Vagina (tissue), 2 donors: ENCODE data around the gene STK16. TPM values are rescaled to one million over a fixed set of nuclear protein-coding genes. Genes with fewer than 3 reads are reported as not detected.

Source experiments
- DNase-seq, 2 donors: peaks; one replicate each; pipeline ENCODE4 v3.0.0-alpha.2; 2017; ENCODE audit errors: extremely low spot score in 2 of 2
- H3K27ac ChIP-seq: fragments of 200-600 bp; sonication (generic); one replicate; pipeline ENCODE4 v1.5.1; 2019
- H3K27me3 ChIP-seq: fragments of 200-600 bp; sonication (generic); one replicate; pipeline ENCODE4 v1.5.1; 2019
- H3K36me3 ChIP-seq, 2 donors: fragments of 200-600 bp; sonication (generic); one replicate each; pipeline ENCODE4 v1.5.1; 2017 to 2019
- H3K4me1 ChIP-seq: fragments of 200-600 bp; sonication (generic); one replicate; pipeline ENCODE4 v1.5.1; 2019
- H3K4me3 ChIP-seq, 2 donors: fragments of 200-600 bp; sonication (generic); 1 replicate in 1 of 2; 2 replicates in 1 of 2; pipeline ENCODE4 v1.5.1; 2016 to 2019
- H3K9me3 ChIP-seq: fragments of 200-600 bp; sonication (generic); one replicate; pipeline ENCODE4 v1.5.1; 2019
- CTCF ChIP-seq, 3 experiments: fragments of 450-650 bp in 2 of 3; fragments of 200-600 bp in 1 of 3; sonication (generic) in 1 of 3; IDR thresholded peaks; one replicate each; pipeline ENCODE4 v1.5.1; 2017 to 2019; ENCODE audit warnings: antibody characterized with exemption in 3 of 3, mild to moderate bottlenecking in 2 of 3, moderate library complexity in 2 of 3
- POLR2A ChIP-seq, 2 donors: fragments of 450-650 bp; IDR thresholded peaks; one replicate each; pipeline ENCODE4 v1.6.1; 2017; ENCODE audit warnings: antibody characterized with exemption in 2 of 2, mild to moderate bottlenecking in 2 of 2, moderate library complexity in 2 of 2
- POLR2AphosphoS5 ChIP-seq, 2 donors: sonication (generic); formaldehyde crosslinking; IDR thresholded peaks; one replicate each; pipeline ENCODE4 v1.9.0; 2017; ENCODE audit warnings: antibody characterized with exemption in 2 of 2, mild to moderate bottlenecking in 2 of 2, low read depth in 1 of 2; ENCODE audit not compliant: insufficient read depth in 1 of 2
- intact Hi-C: fragments of 100-400 bp; cut with DNase I; formaldehyde crosslinking; loops from one replicate; pipeline ENCODE4 v1.15.1; 2023
- total RNA-seq: library from RNA; depleted of rRNA; stranded (reverse); fragments of >200 nt; gene quantifications from one replicate; pipeline ENCODE4 v1.2.3, GENCODE V29; 2016

STK16 gene
- total RNA-seq, 1 donor from 2014 or later: 12.8 TPM

GRCh38 chr2:219272995-219273394, 27.7 kb downstream of the STK16 start:
- H3K27ac ChIP-seq: no peak overlapping the region
- no peak for TF ChIP-seq CTCF (IDR thresholded peaks at IDR 0.05)
- TF ChIP-seq POLR2A (IDR thresholded peaks at IDR 0.05): no peak
- no peak for TF ChIP-seq POLR2AphosphoS5 (IDR thresholded peaks at IDR 0.05; ENCODE audit: insufficient read depth in 1 of 2, low read depth in 1 of 2)
- H3K4me1 ChIP-seq: peaks cover 6% of the 10 kb centered on the region
- no peak overlapping the region for H3K4me3 ChIP-seq
- DNase-seq: no peak
- no peaks in the 10 kb centered on the region for H3K9me3 ChIP-seq
- H3K27me3 ChIP-seq: no peaks in the 10 kb centered on the region
- intact Hi-C loops: no loop called here
- H3K36me3 ChIP-seq: no peaks in the 10 kb centered on the region

DNA sequence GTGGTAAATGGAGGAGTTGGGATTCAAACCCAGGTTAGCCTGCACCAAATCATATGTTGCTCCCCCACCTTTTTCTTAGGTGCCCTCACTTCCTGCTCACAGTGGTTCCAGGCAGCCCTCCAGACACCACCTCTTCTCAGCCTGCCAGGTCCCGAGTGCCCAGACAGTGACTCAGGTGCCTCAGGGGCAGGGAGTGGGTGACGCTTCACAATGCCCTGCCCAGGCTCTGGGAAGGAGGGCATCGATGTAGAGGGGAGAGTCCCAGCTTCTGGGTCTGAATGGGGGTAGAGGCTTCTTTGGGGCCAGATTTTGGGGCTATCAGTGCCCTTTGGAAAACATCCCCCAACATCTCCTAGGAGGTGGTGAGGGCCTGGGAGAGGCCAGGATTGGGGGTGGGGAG, 28.7 kb downstream of the STK16 start:
- Histone ChIP-seq H3K27ac (peak overlapping the region; percentile 79), H3K4me3 (no peak overlapping the region), H3K27me3 (no peaks in the 10 kb centered on the region), H3K36me3 (no peaks in the 10 kb centered on the region), H3K4me1 (peaks cover 15% of the 10 kb centered on the region), H3K9me3 (no peaks in the 10 kb centered on the region)
- DNase-seq: no peak
- TF ChIP-seq POLR2AphosphoS5 (IDR thresholded peaks at IDR 0.05; ENCODE audit: insufficient read depth in 1 of 2, low read depth in 1 of 2) (peak in 1 of 2 donors; percentile 59), POLR2A (IDR thresholded peaks at IDR 0.05) (no peak)
- intact Hi-C loops: no loop called here

DNA sequence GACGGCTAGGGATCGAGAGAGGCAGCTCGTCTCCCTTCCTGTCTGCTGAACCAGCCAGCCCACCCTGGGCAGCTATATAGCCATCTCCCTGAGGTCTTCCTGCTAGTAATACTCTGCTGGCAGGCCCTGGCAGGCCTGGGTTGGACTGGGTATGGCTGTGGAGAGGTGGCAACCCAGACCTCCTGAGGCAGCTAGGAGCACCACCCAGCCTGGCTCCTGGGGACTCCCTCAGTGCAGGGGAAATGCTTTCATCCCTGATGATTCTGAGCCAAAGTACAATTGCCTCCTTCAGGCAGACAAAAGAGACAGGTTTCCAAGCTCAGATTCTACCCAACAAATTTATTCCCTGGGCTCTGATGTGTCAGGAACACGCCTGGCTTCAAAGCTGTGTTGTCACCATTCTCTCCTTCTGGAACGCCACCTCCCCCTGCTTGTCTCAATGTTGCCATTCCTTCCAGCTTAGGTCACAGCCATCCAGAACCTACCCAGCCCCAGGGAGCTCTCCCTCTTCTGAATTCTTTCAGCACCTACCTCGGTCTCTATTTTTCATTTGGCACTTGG, 29.2 kb downstream of the STK16 start:
- Histone ChIP-seq H3K27ac (peak overlapping the region; percentile 79), H3K27me3 (no peaks in the 10 kb centered on the region), H3K4me1 (peaks cover 15% of the 10 kb centered on the region), H3K4me3 (no peak overlapping the region), H3K9me3 (no peaks in the 10 kb centered on the region), H3K36me3 (no peaks in the 10 kb centered on the region)
- TF ChIP-seq CTCF (IDR thresholded peaks at IDR 0.05) (no peak), POLR2AphosphoS5 (IDR thresholded peaks at IDR 0.05; ENCODE audit: insufficient read depth in 1 of 2, low read depth in 1 of 2) (peak; percentile 23 to 57)
- DNase-seq: no peak
- intact Hi-C loops: no loop called here

- intact Hi-C loops: no loop called here
- Histone ChIP-seq H3K4me3 (peak overlapping the region in 1 of 2 donors; percentile 67), H3K9me3 (no peaks in the 10 kb centered on the region), H3K27ac (peak overlapping the region; percentile 100), H3K4me1 (peaks cover 39% of the 10 kb centered on the region), H3K27me3 (no peaks in the 10 kb centered on the region), H3K36me3 (peaks cover 0 to 24% of the 10 kb centered on the region in 2 donors)
- no peak for DNase-seq
- TF ChIP-seq POLR2A (IDR thresholded peaks at IDR 0.05): no peak
- peak; percentile 51 to 72 for TF ChIP-seq POLR2AphosphoS5 (IDR thresholded peaks at IDR 0.05; ENCODE audit: insufficient read depth in 1 of 2, low read depth in 1 of 2)
- peak; percentile 90 to 96 (median 95) for TF ChIP-seq CTCF (IDR thresholded peaks at IDR 0.05)
These were observed 32.7 kb downstream of the STK16 start for GRCh38 chr2:219277703-219278654.

GRCh38 chr2:219278655-219279150, 33.4 kb downstream of the STK16 start:
- H3K9me3 ChIP-seq: no peaks in the 10 kb centered on the region
- peak overlapping the region; percentile 100 for H3K27ac ChIP-seq
- H3K36me3 ChIP-seq: peaks cover 0 to 31% of the 10 kb centered on the region in 2 donors
- no peaks in the 10 kb centered on the region for H3K27me3 ChIP-seq
- TF ChIP-seq POLR2A (IDR thresholded peaks at IDR 0.05) (no peak), CTCF (IDR thresholded peaks at IDR 0.05) (no peak), POLR2AphosphoS5 (IDR thresholded peaks at IDR 0.05; ENCODE audit: insufficient read depth in 1 of 2, low read depth in 1 of 2) (no peak)
- peaks cover 39% of the 10 kb centered on the region for H3K4me1 ChIP-seq
- peak overlapping the region; percentile 67 to 84 for H3K4me3 ChIP-seq
- intact Hi-C loops: loop anchor here (1.0 kb wide), 1 partner anchor 16 kb away; no protein-coding TSS in a partner anchor
- DNase-seq: no peak
